ENCODE measurements around the gene NUP85.
"Not testable (repeated sequence)": the region's sequence is repeated elsewhere in the genome, so short reads cannot be mapped to it uniquely, and the experiment has no call there.

Gene NUP85

GRCh38 chr17:75205037-75205792 is at the start of gene NUP85:
NUP85 (plus strand) TSS chr17:75205679; CDS start chr17:75205762, 83 bp downstream.
- H3K27me3 Mint-ChIP-seq = no peaks in the 10 kb centered on the region
- no peaks in the 10 kb centered on the region for H3K9me3 Mint-ChIP-seq
- H3K4me1 Mint-ChIP-seq = peaks cover 29% of the 10 kb centered on the region
- H3K27ac Mint-ChIP-seq = peak within 1 kb of the TSS; percentile 100
- H3K4me3 Mint-ChIP-seq = peak within 1 kb of the TSS; percentile 97
- no peaks in the 10 kb centered on the region for H3K36me3 Mint-ChIP-seq

DNA sequence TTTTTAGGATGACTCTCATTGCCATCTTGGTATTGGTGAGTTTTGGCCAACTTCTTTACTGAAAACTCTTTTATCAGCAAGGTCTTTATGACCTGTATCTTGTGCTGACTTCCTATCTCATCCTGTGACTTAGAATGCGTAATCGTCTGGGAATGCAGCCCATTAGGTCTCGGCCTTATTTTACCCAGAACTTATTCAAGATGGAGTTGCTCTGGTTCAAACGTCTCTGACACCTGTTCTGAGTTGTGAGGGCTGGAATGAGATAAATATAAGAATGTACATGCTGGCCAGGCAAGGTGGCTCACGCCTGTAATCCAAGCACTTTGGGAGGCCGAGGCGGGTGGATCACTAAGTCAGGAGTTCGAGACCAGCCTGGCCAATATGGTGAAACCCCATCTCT is 47.0 kb upstream of the NUP85 start:
- not testable (repeated sequence) for H3K27ac Mint-ChIP-seq, H3K36me3 Mint-ChIP-seq, H3K27me3 Mint-ChIP-seq, H3K9me3 Mint-ChIP-seq, H3K4me3 Mint-ChIP-seq
- H3K4me1 Mint-ChIP-seq = peaks cover 24% of the 10 kb centered on the region

DNA sequence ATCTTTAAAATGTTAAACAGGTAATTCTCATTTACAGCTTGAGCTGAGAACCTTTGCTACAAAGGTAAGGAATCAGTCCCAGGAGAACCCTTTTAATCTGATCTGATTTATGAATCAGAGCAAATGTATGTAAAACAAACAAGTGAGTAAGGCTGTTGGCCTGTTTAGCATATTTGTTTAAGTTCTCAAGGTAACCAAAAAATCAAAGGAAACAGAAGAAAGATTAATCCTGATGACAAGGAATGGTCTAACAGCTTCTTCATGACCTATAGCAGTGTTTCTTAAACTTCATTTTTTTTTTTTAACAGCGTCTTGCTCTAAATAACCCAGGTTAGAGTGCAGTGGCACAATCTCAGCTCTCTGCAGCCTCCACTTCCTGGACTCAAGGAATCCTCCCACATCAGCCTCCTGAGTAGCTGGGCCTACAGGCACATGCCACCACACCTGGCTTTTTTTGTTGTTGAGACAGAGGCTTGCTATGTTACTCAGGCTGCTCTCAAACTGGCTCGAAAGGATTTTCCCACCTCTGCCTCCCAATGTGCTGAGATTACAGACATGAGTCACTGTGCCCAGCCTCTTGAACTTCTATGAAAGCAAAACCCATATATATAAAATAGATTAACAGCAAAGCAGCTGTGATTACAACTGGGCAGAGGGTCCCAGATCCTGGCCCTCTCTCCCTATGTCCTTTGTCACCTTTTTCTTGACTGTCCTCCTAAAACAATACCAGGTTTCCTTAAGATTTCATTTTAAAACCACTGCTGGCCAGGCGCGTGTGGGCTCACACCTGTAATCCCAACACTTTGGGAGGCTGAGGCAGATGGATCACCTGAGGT is 46.1 kb upstream of the NUP85 start:
- Mint-ChIP-seq H3K27ac (no peak overlapping the region), H3K9me3 (no peaks in the 10 kb centered on the region), H3K27me3 (no peaks in the 10 kb centered on the region), H3K4me3 (no peak overlapping the region), H3K4me1 (peaks cover 22% of the 10 kb centered on the region), H3K36me3 (peaks cover 1% of the 10 kb centered on the region)

DNA sequence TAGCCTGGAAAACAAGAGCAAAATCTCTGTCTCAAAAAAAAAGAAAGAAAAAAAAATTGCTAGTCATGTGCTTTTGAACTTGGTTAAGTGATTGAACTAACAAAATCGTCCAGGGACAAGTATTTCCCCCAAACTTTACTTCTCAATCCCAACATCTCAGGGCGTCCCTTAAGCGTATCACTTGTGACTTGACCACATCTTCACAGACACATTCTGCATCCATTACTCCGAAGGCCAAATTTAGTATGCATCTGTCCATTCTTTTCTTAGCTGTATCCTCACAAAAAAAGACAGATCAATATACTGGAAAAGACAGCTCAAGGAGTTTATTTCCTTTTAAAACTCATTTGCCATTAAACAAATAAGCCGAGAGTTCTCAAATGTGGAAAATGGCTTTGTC is 45.3 kb upstream of the NUP85 start:
- peaks cover 1% of the 10 kb centered on the region for H3K36me3 Mint-ChIP-seq
- no peak overlapping the region for H3K4me3 Mint-ChIP-seq
- peaks cover 15% of the 10 kb centered on the region for H3K4me1 Mint-ChIP-seq
- H3K9me3 Mint-ChIP-seq = no peaks in the 10 kb centered on the region
- H3K27me3 Mint-ChIP-seq = no peaks in the 10 kb centered on the region
- H3K27ac Mint-ChIP-seq = no peak overlapping the region

DNA sequence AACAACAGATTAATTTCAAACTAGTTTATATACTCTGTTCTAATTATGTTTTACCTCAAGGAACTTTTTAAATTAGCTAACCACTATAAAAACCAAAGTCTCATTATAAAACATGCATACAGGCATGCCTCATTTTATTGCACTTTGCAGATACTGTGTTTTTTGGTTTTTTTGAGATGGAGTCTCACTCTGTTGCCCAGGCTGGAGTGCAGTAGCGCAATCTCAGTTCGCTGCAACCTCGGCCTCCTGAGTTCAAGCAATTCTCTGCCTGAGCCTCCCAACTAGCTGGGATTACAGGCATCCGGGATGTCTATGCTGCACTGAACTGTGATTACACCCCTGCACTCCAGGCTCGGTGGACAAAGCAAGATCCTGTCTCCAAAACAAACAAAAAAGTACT is 42.4 kb upstream of the NUP85 start:
- Mint-ChIP-seq H3K4me3 (no peak overlapping the region), H3K27me3 (no peaks in the 10 kb centered on the region), H3K4me1 (peaks cover 10% of the 10 kb centered on the region), H3K36me3 (peaks cover 3% of the 10 kb centered on the region), H3K27ac (no peak overlapping the region), H3K9me3 (no peaks in the 10 kb centered on the region)

DNA sequence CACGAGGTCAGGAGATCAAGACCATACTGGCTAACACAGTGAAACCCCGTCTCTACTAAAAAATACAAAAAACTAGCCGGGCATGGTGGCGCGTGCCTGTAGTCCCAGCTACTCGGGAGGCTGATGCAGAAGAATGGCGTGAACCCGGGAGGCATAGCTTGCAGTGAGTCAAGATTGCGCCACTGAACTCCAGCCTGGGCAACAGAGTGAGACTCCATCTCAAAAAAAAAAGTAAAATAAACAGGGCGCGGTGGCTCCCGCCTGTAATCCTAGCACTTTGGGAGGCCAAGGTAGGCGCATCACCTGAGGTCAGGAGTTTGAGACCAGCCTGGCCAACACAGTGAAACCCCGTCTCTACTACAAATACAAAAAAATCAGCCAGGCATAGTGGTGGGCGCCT is 40.9 kb upstream of the NUP85 start:
- not testable (repeated sequence) for H3K9me3 Mint-ChIP-seq, H3K27me3 Mint-ChIP-seq, H3K4me3 Mint-ChIP-seq, H3K27ac Mint-ChIP-seq, H3K36me3 Mint-ChIP-seq, H3K4me1 Mint-ChIP-seq

DNA sequence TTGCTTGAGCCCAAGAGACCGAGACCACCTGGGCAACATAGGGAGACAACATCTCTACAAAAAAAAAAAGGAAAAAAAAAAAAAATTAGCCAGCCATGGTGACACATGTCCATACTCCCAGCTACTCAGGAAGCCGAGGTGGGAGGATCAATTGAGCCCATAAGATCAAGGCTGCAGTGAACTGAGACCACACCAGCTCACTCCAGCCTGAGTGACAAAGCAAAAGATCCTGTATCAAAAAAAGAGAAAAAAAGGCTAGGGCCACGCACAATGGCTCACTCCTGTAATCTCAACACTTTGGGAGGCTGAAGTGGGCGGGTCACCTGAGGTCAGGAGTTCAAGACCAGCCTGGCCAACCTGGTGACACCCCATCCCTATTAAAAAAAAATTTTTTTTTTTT is 36.5 kb upstream of the NUP85 start:
- peaks cover 7% of the 10 kb centered on the region for H3K36me3 Mint-ChIP-seq
- H3K4me3 Mint-ChIP-seq = no peak overlapping the region
- peaks cover 17% of the 10 kb centered on the region for H3K4me1 Mint-ChIP-seq
- no peak overlapping the region for H3K27ac Mint-ChIP-seq
- H3K9me3 Mint-ChIP-seq = no peaks in the 10 kb centered on the region
- H3K27me3 Mint-ChIP-seq = no peaks in the 10 kb centered on the region

DNA sequence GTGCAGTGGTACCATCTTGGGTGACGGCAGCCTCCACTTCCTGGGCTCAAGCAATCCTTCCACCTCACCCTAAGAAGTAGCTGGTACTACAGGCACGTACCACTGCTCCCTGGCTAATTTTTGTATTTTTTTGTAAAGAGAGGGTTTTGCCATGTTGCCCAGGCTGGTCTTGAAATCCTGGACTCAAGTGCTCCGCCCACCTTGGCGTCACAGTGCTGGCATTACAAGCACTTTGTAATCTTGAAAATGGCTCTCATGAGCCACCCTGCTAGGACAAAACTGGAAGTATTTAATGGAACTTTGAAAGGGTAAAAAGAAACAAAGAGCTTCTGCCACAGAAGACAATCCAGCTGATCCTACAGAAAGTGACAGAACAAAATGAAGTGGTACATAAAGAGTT is 32.0 kb upstream of the NUP85 start:
- peak overlapping the region; percentile 74 for H3K27ac Mint-ChIP-seq
- H3K9me3 Mint-ChIP-seq = no peaks in the 10 kb centered on the region
- no peaks in the 10 kb centered on the region for H3K27me3 Mint-ChIP-seq
- no peak overlapping the region for H3K4me3 Mint-ChIP-seq
- peaks cover 7% of the 10 kb centered on the region for H3K36me3 Mint-ChIP-seq
- H3K4me1 Mint-ChIP-seq = peaks cover 26% of the 10 kb centered on the region

DNA sequence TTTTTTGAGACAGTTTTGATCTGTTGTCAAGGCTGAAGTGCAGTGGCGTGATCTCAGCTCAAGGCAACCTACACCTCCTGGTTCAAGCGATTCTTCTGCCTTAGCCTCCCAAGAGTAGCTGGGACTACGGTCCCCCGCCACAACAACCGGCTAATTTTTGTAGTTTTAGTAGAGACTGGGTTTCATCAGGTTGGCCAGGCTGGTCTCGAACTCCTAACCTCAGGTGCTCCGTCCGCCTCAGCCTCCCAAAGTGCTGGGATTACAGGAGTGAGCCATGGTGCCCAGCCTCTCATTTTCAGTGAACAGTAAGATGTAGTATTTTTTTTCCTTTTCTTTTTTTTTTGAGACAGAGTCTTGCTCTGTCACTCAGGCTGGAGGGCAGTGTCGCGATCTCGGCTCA is 30.5 kb upstream of the NUP85 start:
- no peak overlapping the region for H3K4me3 Mint-ChIP-seq
- peaks cover 7% of the 10 kb centered on the region for H3K36me3 Mint-ChIP-seq
- H3K27ac Mint-ChIP-seq = no peak overlapping the region
- H3K9me3 Mint-ChIP-seq = no peaks in the 10 kb centered on the region
- peaks cover 33% of the 10 kb centered on the region for H3K4me1 Mint-ChIP-seq
- H3K27me3 Mint-ChIP-seq = no peaks in the 10 kb centered on the region

DNA sequence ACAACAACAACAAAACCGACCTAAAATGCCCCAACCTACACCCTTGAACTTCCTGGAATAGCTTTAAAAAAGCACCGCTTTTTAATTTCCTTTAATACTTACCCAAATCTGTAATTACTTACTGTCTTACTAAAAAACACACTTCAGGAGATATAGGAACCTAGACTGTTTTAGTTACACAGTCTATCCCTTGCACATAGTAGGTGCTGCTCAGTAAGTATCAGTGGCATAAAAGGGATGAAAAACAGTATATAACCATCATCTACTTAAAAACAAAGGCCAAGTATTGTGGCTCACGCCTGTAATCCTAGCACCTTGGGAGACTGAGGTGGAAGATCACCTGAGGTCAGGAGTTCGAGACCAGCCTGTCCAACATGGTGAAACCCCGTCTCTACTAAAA is 28.9 kb upstream of the NUP85 start:
- no peaks in the 10 kb centered on the region for H3K27me3 Mint-ChIP-seq
- H3K4me1 Mint-ChIP-seq = peaks cover 44% of the 10 kb centered on the region
- no peaks in the 10 kb centered on the region for H3K9me3 Mint-ChIP-seq
- peak overlapping the region; percentile 30 for H3K4me3 Mint-ChIP-seq
- H3K36me3 Mint-ChIP-seq = peaks cover 12% of the 10 kb centered on the region
- peak overlapping the region; percentile 76 for H3K27ac Mint-ChIP-seq

DNA sequence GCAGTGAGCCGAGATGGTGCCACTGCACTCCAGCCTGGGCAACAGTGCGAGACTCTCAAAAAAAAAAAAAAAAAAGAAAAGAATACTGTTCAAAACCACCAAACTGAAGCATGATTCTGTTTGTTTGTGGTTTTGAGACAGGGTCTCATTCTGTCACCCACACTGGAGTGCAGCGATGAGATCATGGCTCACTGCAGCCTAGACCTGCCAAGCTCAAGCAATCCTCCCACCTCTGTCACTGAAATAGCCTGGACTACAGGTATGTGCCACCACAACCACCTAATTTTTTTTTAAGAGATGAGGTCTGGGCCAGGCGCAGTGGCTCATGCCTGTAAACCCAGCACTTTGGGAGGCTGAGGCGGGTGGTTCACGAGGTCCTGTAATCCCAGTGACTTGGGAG is 27.0 kb upstream of the NUP85 start:
- Mint-ChIP-seq H3K27ac (no peak overlapping the region), H3K4me3 (no peak overlapping the region), H3K4me1 (peaks cover 40% of the 10 kb centered on the region), H3K9me3 (no peaks in the 10 kb centered on the region), H3K36me3 (peaks cover 12% of the 10 kb centered on the region), H3K27me3 (no peaks in the 10 kb centered on the region)

- Mint-ChIP-seq H3K4me1 (peaks cover 46% of the 10 kb centered on the region), H3K36me3 (peaks cover 8% of the 10 kb centered on the region), H3K27me3 (no peaks in the 10 kb centered on the region), H3K4me3 (peak overlapping the region; percentile 96), H3K27ac (peak overlapping the region; percentile 84), H3K9me3 (no peaks in the 10 kb centered on the region)
These were observed 24.4 kb upstream of the NUP85 start for GRCh38 chr17:75181110-75181509.

- H3K27me3 Mint-ChIP-seq = no peaks in the 10 kb centered on the region
- H3K4me1 Mint-ChIP-seq = peaks cover 42% of the 10 kb centered on the region
- H3K4me3 Mint-ChIP-seq = peak overlapping the region; percentile 96
- peaks cover 6% of the 10 kb centered on the region for H3K36me3 Mint-ChIP-seq
- peak overlapping the region; percentile 84 for H3K27ac Mint-ChIP-seq
- no peaks in the 10 kb centered on the region for H3K9me3 Mint-ChIP-seq
These were observed 23.7 kb upstream of the NUP85 start for GRCh38 chr17:75181608-75182318.

- Mint-ChIP-seq H3K4me3 (peak overlapping the region; percentile 96), H3K27ac (peak overlapping the region; percentile 84), H3K9me3 (no peaks in the 10 kb centered on the region), H3K4me1 (peaks cover 40% of the 10 kb centered on the region), H3K36me3 (peaks cover 6% of the 10 kb centered on the region), H3K27me3 (no peaks in the 10 kb centered on the region)
These were observed 23.2 kb upstream of the NUP85 start for GRCh38 chr17:75182319-75182568.

DNA sequence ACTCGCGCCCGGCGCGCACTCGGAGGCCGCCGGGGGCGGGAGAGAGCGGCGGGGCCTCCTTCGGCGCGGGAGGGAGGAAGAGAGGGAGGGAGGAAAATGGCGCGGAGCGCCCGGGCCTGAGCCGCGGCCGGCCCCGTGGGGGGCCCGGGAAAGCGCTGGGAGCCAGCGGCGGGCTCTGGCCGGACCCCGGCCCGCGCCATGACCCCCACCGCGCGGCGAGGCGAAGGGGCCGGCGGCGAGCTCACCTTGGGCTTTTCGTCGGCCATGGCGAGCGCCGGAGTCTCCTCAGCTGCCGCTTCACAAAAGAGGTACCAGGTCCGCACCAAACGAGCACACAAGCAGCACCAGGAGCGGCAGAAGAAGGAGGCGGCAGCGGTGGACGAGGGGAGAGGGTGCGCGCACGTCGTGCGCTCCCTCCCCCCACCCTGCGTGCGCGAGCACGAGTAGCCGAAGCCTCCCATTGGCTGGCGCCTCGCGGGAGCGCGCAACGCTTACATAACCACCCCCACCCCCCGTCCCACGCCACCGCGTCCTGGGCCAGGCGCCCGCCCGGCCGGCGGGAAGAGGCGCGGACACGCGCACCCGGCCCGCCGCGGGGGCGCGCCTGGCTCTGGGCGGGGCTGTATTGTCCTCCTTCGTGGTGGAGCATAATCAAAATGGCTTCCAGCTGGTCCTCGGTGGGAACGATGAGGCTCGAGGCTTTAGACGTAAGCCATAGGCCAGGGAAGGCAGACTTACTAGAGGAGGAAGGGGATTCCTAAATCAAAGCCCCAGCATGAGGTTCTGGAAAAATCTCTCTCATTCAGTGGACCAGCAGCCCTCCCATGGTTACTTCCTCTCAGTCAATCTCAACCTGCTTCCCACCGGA is 22.7 kb upstream of the NUP85 start, which contains the start of gene SUMO2:
SUMO2 (minus strand) TSS at position 391 of the 868 bp plus-strand sequence; CDS start at position 266, 125 bp downstream.
- Mint-ChIP-seq H3K9me3 (no peaks in the 10 kb centered on the region), H3K36me3 (peaks cover 6% of the 10 kb centered on the region), H3K27ac (peak within 1 kb of the TSS; percentile 96), H3K4me3 (peak within 1 kb of the TSS; percentile 96), H3K4me1 (peaks cover 40% of the 10 kb centered on the region), H3K27me3 (no peaks in the 10 kb centered on the region)

All from activated naive CD4-positive, alpha-beta T cell treated with anti-CD3 and anti-CD28 coated beads, Interleukin-2, amount 50 U/mL, for 24 hours (primary cell).